Cardiac muscle cell (in vitro differentiated cells and primary cell): ENCODE data around the gene RRAS2. TPM values are rescaled to one million over a fixed set of nuclear protein-coding genes. Genes with fewer than 3 reads are reported as not detected.
"Not testable (repeated sequence)": the region's sequence is repeated elsewhere in the genome, so short reads cannot be mapped to it uniquely, and the experiment has no call there.

Experiments used
- DNase-seq, 2 donors: peaks; one replicate each; pipeline versions ENCODE4 v3.0.0 to v3.0.0-alpha.2; 2010 to 2017; ENCODE audit warnings: low read depth in 1 of 2, low spot score in 1 of 2
- H3K27ac ChIP-seq: fragments of 200-600 bp; sonication (generic); 2 replicates; pipeline ENCODE4 v1.5.1; 2016
- H3K27me3 ChIP-seq: fragments of 200-600 bp; sonication (generic); 2 replicates; pipeline ENCODE4 v1.6.0; 2016; ENCODE audit warnings: control low read depth
- H3K36me3 ChIP-seq: fragments of 200-600 bp; sonication (generic); 2 replicates; pipeline ENCODE4 v1.5.1; 2016; ENCODE audit warnings: control low read depth
- H3K4me1 ChIP-seq: fragments of 200-600 bp; sonication (generic); 2 replicates; pipeline ENCODE4 v1.8.1; 2017; ENCODE audit warnings: low read depth, mild to moderate bottlenecking, mixed run types
- H3K4me3 ChIP-seq: fragments of 200-600 bp; sonication (generic); 2 replicates; pipeline ENCODE4 v1.5.1; 2016; ENCODE audit warnings: mild to moderate bottlenecking
- H3K9me3 ChIP-seq: fragments of 200-600 bp; sonication (generic); 2 replicates; pipeline ENCODE4 v1.5.1; 2017; ENCODE audit warnings: low read depth, mild to moderate bottlenecking, control low read depth
- polyA plus RNA-seq: library from polyadenylated mRNA; unstranded; fragments of >200 nt; fragmentation: Nextera tagmentation; extraction: Ambion mirVana; gene quantifications from 2 replicates; pipeline ENCODE4 v1.2.1, GENCODE V29; 2016
- total RNA-seq: library from RNA; depleted of rRNA; stranded (reverse); fragments of >200 nt; gene quantifications from 2 replicates; pipeline ENCODE4 v1.2.3, GENCODE V29; 2016
- TF ChIP-seq, protein P1 (sequence below): IDR thresholded peaks from 2 replicates; pipeline ENCODE4 v1.5.1; 2012; ENCODE audit warnings: low read depth, mild to moderate bottlenecking, low read length

RRAS2 gene
- total and polyA plus RNA-seq, 2 experiments from 2014 or later, result 72.3 to 74.4 TPM

DNA sequence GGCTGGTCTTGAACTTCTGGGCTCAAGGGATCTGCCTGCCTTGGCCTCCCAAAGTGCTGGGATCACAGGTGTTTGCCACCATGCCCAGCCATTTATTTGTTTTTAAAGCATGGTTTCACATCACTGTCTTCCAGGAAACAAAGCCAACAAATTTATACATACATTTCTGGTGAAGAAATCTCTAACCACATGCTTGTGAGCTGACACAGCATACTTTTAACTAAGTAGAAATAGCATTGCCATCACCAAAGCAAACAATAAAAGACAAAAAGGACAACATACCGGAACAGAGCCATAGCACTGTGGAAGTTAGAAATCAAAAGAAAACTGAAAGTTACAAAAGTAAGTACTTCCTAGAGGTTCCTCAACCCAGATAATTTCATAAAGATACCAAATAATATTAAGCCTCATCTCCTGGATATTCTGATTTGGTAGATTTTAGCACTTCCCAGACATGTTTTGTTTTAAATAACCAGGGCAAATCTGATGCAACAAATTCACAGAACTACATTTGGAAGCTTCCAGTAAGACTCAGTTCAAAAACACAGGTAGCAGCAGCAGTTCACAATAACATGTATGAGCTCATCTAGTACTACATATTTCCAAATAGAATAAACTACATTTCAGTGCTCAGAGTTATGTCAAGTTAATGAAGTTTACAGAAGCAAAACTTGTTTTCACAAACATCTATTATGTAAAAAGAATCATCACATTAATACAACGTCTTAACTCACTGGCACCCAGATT, 70.6 kb downstream of the RRAS2 start:
- peak in 1 of 2 donors; percentile 84 for DNase-seq
- TF ChIP-seq, protein P1, sequence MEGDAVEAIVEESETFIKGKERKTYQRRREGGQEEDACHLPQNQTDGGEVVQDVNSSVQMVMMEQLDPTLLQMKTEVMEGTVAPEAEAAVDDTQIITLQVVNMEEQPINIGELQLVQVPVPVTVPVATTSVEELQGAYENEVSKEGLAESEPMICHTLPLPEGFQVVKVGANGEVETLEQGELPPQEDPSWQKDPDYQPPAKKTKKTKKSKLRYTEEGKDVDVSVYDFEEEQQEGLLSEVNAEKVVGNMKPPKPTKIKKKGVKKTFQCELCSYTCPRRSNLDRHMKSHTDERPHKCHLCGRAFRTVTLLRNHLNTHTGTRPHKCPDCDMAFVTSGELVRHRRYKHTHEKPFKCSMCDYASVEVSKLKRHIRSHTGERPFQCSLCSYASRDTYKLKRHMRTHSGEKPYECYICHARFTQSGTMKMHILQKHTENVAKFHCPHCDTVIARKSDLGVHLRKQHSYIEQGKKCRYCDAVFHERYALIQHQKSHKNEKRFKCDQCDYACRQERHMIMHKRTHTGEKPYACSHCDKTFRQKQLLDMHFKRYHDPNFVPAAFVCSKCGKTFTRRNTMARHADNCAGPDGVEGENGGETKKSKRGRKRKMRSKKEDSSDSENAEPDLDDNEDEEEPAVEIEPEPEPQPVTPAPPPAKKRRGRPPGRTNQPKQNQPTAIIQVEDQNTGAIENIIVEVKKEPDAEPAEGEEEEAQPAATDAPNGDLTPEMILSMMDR, result no peak
- no peaks in the 10 kb centered on the region for H3K27me3 ChIP-seq
- no peak overlapping the region for H3K27ac ChIP-seq
- no peaks in the 10 kb centered on the region for H3K4me1 ChIP-seq
- H3K4me3 ChIP-seq, result no peak overlapping the region
- peaks cover 2% of the 10 kb centered on the region for H3K36me3 ChIP-seq
- H3K9me3 ChIP-seq, result no peaks in the 10 kb centered on the region

DNA sequence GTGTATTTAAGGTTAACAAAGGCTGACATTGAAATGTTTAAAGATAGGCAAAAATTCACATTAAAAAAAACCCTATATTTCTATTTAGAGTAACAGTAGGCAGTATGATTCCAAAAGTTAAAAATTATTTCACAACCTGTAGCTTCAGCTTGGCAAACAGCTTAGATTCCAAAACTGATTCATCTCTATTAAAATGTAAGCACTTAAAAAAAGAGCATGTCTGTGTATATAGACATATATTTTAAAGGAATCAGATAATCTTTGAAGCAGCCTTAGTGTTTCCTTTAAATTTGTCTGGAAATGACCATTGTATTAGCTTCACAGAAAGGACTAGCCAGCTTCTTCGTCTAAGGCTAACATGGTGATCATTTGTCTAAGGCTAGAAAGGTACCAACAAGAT, 80.1 kb downstream of the RRAS2 start:
- not testable (repeated sequence) for DNase-seq, H3K27ac ChIP-seq, H3K9me3 ChIP-seq, H3K27me3 ChIP-seq, H3K4me1 ChIP-seq, H3K4me3 ChIP-seq
- peaks cover 14% of the 10 kb centered on the region for H3K36me3 ChIP-seq

DNA sequence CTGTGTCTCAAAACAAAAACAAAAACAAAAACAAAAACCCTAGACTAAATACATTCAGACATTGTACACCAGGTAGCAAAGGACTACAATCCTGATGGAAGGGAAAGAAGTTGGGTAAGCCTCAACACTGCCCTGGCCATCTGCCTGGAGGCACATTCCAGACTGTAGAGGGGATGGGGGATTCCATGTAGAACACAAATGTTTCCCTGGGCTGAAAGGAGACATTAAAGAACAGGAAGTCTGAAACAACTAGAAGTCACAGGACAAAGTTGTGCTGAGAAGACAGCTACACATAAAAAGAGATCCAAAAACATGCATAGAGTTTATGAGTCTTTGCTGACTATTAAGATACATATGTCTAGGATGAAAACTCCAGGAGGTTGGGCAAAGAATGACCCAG, 83.9 kb downstream of the RRAS2 start:
- Histone ChIP-seq H3K9me3 (no peaks in the 10 kb centered on the region), H3K27me3 (no peaks in the 10 kb centered on the region), H3K36me3 (peaks cover 11% of the 10 kb centered on the region), H3K4me1 (no peaks in the 10 kb centered on the region), H3K27ac (no peak overlapping the region), H3K4me3 (no peak overlapping the region)
- TF ChIP-seq, protein P1, result no peak
- peak in 1 of 2 donors; percentile 72 for DNase-seq

DNA sequence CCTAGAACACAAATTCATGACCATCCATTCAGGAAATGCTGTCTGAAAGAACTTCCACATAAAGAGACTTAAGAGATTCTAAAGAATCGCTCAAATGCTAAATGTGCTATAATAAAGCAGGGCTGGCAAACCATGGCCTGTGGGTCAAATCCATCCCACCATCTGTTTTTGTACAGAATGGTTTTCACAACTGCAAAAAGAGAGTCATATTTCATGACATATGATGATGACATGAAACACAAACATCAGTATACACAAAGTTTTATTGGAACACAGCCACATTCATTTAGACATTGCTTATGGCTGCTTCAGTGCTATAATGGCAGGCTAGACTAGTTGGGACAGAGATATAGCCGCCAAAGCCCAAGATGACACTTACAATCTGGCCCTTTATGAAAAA, 85.1 kb downstream of the RRAS2 start:
- no peak for DNase-seq
- Histone ChIP-seq H3K4me3 (no peak overlapping the region), H3K27ac (no peak overlapping the region), H3K4me1 (no peaks in the 10 kb centered on the region), H3K9me3 (no peaks in the 10 kb centered on the region), H3K36me3 (peaks cover 7% of the 10 kb centered on the region), H3K27me3 (no peaks in the 10 kb centered on the region)
- TF ChIP-seq, protein P1, result no peak

DNA sequence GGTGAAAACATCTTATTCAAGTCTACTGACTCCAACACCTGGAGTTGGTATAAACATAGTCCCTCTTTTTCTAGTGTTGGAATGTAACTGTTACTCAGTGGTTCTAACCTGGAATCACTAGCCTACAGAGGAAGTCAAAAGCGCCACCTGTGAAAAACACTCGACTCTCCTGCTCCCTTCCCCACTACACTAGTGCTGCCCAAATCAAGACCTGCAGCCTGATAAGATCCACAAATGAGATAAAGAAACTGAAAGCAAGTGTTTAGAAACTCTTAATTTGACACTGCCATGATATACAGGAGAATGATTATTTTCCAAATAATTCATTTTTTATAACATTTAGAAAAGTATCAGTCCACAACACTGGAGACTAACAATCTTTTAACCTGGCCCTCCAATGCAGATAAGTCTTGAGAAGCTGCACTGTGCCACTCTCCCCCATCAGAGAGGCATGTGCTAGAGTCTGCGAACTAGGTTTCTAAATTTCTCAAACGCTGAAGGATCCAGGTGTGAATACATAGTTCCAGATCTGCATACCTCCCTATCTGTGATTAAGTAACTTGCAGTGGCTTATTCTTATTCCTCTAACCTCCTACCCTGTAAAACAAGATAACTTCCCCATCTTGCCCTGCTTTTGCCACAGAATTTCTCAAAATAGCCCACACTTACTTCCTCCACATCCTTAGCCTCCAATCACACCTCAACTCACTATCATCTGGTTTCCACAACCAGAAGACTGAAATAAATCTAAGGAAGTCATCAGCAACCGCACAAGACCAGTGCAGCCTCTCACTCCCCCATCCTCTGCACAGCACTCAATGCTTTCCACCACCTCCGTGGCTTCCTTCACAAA, 88.1 kb downstream of the RRAS2 start:
- Histone ChIP-seq H3K36me3 (no peaks in the 10 kb centered on the region), H3K27ac (no peak overlapping the region), H3K27me3 (no peaks in the 10 kb centered on the region), H3K4me3 (no peak overlapping the region), H3K9me3 (no peaks in the 10 kb centered on the region), H3K4me1 (no peaks in the 10 kb centered on the region)
- TF ChIP-seq, protein P1, result no peak
- DNase-seq, result no peak
